COLO829 (cell line): ENCODE data around the gene TMEM250.

ENCODE experiments used
- DNase-seq: peaks from one replicate; pipeline ENCODE4 v3.0.0; 2012; ENCODE audit warnings: low spot score

The TMEM250 gene

GRCh38 chr9:136082496-136083361 lies 35.9 kb downstream of the TMEM250 start:
- DNase-seq, result no peak

GRCh38 chr9:136081826-136082495 lies 36.7 kb downstream of the TMEM250 start:
- DNase-seq, result no peak

- no peak for DNase-seq
Observed at GRCh38 chr9:136081113-136081825, 37.4 kb downstream of the TMEM250 start.

- DNase-seq, result no peak
Observed at GRCh38 chr9:136080716-136081112, 38.0 kb downstream of the TMEM250 start.

- DNase-seq, result no peak
Observed at GRCh38 chr9:136079916-136080246, 38.8 kb downstream of the TMEM250 start.

- no peak for DNase-seq
Observed at GRCh38 chr9:136079211-136079915, 39.3 kb downstream of the TMEM250 start.

GRCh38 chr9:136078498-136079011 lies 40.1 kb downstream of the TMEM250 start:
- no peak for DNase-seq

GRCh38 chr9:136078024-136078423 lies 40.7 kb downstream of the TMEM250 start:
- no peak for DNase-seq

GRCh38 chr9:136077491-136077890 lies 41.2 kb downstream of the TMEM250 start:
- no peak for DNase-seq

- no peak for DNase-seq
Observed at GRCh38 chr9:136075881-136076678, 42.6 kb downstream of the TMEM250 start.

GRCh38 chr9:136075134-136075841 lies 43.4 kb downstream of the TMEM250 start:
- DNase-seq, result no peak

- DNase-seq, result no peak
Observed at GRCh38 chr9:136074706-136075105, 44.0 kb downstream of the TMEM250 start.
